Measurements from ENCODE around the gene PITX1.
"Not testable (repeated sequence)": the region's sequence is repeated elsewhere in the genome, so short reads cannot be mapped to it uniquely, and the experiment has no call there.

Gene PITX1

DNA sequence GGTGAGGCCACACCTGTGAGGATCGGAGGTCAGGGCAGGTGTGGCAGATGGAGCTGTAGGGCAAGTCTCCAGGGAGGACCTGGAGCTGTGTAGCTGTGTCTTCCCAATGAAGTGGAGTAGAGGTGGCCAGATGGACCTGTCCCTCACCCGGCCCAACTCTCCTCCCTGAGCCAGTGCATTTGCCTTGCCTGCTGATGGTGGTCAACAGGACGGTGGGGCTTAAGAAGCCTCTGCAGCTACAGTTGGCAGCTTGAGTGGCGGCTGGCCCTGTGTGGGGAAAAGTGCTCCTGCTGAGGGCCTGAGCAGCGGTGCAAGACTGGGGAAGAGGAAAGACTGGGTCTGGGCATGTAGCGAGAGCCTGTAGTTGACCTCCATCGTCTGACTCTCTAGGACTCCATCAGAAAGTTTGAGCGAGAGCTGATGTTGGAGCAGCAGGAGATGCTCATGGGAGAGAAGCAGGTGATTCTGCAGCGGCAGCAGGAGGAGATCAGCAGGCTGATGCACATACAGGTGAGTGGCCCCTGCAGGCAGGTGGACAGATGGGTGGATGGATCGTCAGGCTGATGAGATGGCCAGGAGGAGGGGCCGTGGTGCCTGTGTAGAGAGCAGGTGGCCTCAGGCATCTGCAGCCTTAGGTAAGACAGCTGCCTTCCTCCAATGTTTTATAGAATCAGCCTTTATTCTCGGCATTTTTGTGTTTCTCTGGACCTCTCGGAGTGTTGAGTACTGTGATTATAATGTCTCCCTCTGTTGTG lies 24.9 kb downstream of the PITX1 start:
- DNase-seq, result no peak

DNA sequence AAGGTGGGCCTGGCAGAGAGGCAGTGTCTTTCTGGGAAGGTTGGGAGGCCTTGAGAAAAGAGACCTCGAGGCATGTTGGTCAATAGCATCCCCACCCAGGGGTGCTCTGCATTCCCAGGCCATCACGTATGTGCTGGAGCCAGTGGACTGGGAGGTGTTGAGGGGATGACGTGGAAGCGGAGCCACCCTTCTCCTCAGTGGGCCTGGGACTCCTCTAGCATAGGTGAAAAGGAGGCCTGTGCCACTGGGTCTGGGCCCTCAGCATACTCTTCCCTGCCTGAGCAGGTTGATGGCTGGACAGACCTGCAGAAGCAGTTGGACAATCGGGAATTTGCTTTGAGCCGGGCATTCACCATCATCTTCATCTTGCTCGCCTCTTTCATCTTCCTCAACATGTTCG lies 25.5 kb downstream of the PITX1 start:
- no peak for DNase-seq

DNA sequence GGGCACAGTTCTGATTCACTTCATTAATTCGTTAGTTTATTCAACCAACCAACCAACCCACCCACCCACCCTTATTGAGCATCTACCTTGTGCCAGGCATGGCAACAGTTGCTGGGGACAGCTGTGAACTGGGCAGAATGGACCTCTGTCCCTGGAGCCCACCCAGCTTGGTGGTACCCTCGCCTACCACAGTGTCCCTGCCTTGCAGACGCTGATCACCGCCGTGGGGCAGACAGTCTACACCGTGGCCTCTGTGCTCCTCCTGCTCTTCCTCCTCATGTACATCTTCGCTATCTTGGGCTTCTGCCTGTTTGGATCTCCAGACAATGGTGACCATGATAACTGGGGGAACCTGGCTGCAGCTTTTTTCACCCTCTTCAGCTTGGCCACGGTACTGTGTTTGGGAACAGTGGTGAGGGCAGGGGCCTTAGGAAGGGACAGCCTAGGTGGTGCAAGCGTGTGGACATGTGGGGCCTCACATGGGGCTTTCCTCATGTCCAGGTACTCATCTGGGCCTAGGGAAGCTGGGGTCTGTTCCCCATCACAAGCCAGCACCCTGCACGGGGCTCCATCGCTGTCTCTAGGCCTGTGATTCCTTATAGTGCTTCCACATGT lies 26.2 kb downstream of the PITX1 start:
- no peak for DNase-seq

DNA sequence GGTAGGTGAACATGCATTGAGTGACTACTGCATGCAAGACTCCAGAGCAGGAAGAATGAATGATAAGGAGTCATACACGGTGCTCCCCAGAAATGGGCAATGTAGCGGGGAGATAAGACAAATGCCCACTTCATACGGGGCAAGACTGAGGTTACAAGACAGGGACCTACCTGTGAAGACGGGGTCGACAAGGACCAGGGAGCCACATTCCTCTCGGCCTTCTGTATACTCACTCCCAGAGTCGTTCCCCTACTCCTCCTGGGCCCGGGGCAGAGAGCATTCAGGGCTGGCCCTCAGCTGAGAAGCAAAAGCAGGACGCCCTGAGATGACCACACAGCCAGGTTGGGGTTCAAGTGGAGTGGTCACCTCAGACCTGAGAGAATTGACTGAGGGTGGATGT lies 26.7 kb downstream of the PITX1 start:
- no peak for DNase-seq

DNA sequence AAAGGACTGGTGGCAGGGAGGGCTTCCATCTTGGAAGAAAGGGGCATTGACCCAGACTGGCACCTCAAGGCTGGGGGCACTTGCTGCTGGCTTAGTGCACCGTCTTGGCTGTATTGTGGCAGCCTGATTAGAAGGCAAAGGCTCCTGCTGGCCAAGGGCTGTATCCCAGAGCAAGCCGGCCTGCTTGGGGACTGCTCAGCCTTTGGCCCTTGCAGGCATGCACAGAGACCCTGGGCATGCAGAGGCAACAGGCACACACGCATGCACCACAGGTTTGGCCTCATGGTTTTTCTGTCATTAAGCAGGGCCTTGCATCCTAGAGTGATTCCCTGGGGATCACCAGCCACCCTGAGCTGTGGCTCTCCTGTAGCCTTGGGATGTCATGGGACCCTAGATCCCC lies 29.0 kb downstream of the PITX1 start:
- no peak for DNase-seq

DNA sequence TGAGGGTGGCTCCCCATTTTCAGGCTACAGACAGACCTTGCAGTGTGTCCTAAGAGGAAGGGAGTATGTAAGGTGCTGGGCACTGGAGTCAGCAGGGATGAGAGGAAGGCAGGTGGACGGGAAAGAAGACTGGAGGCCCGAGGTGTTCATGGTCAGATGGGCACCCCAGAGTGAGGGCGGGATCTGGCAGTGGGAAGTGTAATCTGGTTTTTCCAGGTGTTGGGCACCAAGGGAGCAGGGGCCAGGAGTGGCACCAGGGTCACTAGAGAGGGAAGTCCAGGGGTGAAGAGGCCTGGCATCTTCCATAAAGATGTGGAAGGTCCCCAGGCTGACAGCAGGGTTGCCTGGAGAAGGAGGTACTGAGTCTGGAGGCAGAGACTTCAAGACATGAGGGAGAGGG lies 29.7 kb downstream of the PITX1 start:
- no peak for DNase-seq

DNA sequence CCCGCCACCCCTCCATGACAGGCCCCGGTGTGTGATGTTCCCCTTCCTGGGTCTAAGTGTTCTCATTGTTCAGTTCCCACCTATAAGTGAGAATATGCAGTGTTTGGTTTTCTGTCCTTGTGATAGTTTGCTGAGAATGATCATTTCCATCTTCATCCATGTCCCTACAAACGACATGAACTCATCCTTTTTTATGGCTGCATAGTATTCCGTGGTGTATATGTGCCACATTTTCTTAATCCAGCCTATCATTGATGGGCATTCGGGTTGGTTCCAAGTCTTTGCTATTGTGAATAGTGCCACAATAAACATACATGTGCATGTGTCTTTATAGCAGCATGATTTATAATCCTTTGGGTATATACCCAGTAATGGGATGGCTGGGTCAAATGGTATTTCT lies 36.0 kb downstream of the PITX1 start:
- not testable (repeated sequence) for DNase-seq

DNA sequence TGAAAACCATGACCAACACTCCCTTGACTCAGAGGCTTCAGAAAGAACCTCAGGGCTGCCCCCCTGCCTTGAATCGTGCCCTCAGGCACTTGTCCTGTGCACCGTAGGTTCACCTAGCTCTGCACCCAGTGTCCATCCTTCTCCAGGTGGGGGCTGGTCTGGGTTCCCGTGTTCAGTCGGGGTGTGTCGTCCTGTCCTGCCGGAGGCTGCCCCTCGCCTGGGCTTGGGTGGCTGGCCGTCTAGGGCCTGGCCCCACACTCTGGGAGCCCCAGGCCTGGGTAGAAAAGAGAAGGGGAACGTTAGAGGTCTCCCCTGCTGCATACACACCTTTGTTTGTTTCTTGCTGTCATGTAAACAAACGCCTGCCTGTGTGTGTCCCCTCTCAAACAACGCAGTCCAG lies 37.0 kb downstream of the PITX1 start:
- no peak for DNase-seq

DNA sequence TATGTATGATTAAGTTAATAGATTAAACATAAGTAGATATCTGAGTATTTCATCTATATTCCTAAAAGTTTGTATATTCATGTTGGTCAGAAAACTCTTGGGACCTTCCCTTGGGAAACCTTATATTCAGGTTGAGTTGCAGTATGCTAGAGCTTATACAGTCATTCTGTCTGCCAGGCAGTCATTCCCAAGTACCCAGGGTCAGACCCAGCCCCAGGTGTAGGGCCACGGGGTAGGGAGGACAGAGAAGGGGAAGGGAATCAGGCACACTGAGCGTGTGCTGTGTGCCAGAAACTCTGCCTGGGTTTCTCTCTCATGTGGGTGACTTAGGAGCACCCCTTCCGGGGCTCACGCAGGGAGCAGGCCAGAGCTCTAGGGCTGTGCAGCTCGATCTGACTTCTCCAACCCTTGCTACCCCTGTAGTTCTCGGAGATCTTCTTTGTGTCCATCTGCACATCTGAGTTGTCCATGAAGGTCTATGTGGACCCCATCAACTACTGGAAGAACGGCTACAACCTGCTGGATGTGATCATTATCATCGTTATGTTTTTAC lies 38.1 kb downstream of the PITX1 start:
- DNase-seq, result no peak

DNA sequence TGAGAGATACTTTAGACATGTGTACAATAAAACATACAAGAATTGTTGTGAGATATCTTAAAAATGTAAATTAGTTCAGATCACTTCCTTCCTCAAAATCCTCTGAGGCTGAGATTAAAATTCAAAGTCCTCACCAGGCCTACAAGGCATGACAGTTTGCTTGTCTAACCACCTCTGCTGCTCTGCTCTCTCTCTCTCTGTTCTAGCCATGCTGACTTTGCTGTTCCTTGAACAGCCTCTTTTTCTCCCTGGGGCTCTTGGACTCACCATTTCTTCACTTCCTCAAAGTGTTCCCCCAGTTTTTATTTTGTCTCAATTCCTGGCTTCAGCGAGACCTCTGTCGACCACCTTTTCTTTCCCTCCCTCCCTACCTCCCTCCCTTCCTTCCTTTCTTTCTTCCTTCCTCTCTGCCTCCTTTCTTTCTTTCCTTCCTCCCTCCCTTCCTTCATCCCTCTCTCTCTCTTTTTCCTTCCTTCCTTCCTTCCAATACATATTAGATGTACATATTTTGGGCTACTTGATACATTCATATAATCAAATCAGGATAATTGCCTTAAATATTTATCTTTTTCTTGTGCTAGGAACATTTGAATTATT lies 39.4 kb downstream of the PITX1 start:
- no peak for DNase-seq

DNA sequence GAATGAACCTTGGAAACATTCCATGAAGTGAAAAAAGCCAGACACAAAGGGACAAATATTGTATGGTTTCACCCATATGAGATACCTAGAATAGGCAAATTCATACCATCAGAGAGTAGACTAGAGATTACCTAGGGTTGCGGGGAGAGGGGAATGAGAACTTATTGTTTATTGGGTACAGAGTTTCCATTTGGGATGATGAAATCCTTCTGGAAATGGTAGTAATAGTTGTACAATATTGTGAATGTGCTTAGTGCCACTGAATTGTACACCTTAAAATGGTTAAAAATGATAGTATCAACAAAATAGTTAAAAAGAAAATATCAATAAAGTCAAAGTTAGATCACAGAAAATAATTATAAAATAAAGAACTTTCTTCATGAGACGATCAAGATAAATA lies 40.9 kb downstream of the PITX1 start:
- no peak for DNase-seq

DNA sequence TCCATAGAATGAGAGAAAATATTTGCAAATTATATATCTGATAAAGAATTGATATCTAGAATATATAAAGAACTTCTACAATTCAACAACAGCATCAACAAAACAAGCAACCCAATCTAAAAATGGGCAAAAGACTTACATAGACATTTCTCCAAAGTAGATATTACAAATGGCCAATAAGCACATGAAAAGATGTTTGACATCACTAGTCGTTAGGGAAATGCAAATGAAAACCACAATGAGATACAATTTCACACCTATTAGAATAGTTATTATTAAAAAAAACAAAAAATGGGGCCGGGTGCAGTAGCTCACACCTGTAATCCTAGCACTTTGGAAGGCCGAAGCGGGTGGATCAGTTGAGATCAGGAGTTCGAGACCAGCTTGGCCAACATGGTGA lies 41.9 kb downstream of the PITX1 start:
- no peak for DNase-seq

DNA sequence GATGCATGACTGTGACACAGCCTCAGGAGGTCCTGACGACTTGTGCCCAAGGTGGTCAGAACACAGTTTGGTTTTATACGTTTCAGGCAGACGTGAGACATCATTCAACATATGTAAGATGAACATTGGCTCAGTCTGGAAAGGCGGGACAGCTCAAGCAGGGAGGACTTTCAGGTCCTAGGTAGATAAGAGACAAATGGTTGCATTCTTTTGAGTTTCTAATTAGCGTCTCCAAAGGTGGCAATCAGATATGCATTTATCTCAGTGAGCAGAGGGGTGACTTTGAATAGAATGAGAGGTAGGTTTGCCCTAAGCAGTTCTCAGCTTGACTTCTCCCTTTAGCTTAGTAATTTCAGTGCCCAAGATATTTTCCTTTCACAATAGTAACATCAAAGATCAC lies 43.8 kb downstream of the PITX1 start:
- DNase-seq, result not testable (repeated sequence)

DNA sequence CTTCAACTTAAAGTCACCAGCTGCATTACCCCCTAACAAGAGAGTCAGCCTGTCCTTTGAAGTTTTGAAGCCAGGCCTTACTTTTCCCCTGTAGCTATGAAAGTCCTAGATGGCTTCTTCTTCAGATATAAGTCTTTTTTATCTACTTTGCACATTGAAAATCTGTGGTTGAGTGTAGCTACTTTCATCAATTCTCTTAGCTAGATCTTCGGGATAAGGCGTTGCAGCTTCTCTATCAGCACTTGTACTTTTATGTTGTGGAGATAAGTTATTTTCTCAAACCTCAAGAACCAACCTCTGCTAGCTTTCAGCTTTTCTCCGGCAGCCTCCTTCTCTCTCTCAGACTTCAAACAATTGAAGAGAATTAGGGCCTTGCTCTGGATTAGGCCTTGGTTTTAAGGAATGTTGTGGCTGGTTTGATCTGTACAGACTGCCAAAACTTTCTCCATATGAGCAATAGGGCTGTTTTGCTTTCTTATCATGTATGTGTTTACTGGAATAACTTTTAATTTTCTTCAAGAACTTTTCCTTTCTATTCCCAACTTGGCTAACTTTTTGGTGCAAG lies 44.7 kb downstream of the PITX1 start:
- DNase-seq, result no peak

DNA sequence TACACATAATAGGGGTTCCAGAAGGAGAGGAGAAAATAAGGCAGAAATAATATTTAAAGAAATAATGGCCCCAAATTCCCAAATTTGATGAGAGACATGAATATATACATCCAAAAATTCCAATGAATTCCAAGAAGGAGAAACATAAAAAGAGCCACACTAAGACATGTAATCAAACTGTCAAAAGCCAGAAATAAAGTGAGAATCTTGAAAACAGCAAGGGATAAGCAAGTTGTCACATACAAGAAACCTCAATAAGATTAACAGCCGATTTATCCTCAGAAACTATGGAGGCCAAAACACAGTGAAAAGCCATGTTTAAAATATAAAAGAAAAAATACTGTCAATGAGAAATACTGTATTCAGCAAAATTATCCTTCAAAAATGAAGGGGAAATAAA lies 51.8 kb downstream of the PITX1 start:
- no peak for DNase-seq

DNA sequence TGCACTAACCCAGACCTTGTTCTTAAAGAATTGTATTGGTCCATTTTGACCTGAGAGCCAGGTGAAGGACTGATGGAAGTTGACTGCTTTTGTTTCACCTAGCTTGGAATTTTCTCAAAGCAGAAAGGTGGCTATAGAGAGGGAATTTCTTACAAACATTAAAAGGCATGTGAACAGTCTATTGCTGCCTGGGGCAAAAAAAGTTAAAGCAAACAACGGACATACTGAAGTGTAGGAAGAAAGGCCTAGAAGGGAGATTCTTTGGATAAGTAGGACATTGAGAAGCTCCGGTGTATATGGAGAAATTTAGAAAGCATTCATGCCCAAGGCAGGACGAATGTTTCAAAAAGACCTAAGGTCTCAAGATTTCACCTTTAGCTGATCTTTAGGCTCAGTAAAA lies 54.6 kb downstream of the PITX1 start:
- no peak for DNase-seq

All from stimulated activated naive CD4-positive, alpha-beta T cell (primary cell).